PC-3 (cell line): ENCODE measurements around the gene MGAT5. TPM values are rescaled to one million over a fixed set of nuclear protein-coding genes. Genes with fewer than 3 reads are reported as not detected.

ENCODE experiments used
- ATAC-seq: fragments of 200-7000 bp; cut with Tn5 transposase; 2 replicates; pipeline ENCODE4 v1.9.1; 2020; ENCODE audit warnings: mild to moderate bottlenecking, moderate library complexity
- BruUV-seq: library from RNA; stranded (reverse); fragments of 400-500 nt; replicated peaks from 2 replicates; lab custom pipeline; 2021; lab: Mats Ljungman, UMichigan
- CTCF ChIA-PET: fragments of 300-600 bp; sonication (Branson Sonifier 250); formaldehyde crosslinking; loops from one replicate; lab custom pipeline; 2022; ENCODE audit warnings: antibody characterized with exemption; lab: Charles Lee
- POLR2A ChIA-PET: fragments of 300-600 bp; sonication (Branson Sonifier 250); formaldehyde crosslinking; loops from one replicate; lab custom pipeline; 2022; ENCODE audit warnings: antibody characterized with exemption; ENCODE audit not compliant: unreplicated experiment; lab: Charles Lee
- DNase-seq: peaks from one replicate; pipeline ENCODE4 v3.0.0-alpha.2; 2015
- H2AFZ ChIP-seq: fragments of 300-600 bp; sonication (generic); 2 replicates; pipeline ENCODE4 v1.6.0; 2016; ENCODE audit warnings: antibody characterized with exemption, low read length
- H3F3A ChIP-seq: fragments of 300-600 bp; sonication (generic); one replicate; pipeline ENCODE4 v1.6.0; 2017; ENCODE audit warnings: antibody characterized with exemption, low read length, control low read depth, mild to moderate bottlenecking; ENCODE audit not compliant: unreplicated experiment
- H3K27ac ChIP-seq: fragments of 300-600 bp; sonication (generic); 2 replicates; pipeline ENCODE4 v1.5.1; 2016; ENCODE audit warnings: mild to moderate bottlenecking, low read length
- H3K27me3 ChIP-seq: fragments of 300-600 bp; sonication (generic); 2 replicates; pipeline ENCODE4 v1.6.1; 2016; ENCODE audit warnings: low read length, mixed read lengths
- H3K36me3 ChIP-seq: fragments of 300-600 bp; sonication (generic); 2 replicates; pipeline ENCODE4 v1.6.1; 2016; ENCODE audit warnings: low read depth, mixed run types, low read length, mixed read lengths
- H3K4me1 ChIP-seq: fragments of 300-600 bp; sonication (generic); 2 replicates; pipeline ENCODE4 v1.5.1; 2016; ENCODE audit warnings: low read length; ENCODE audit not compliant: insufficient read depth
- H3K4me2 ChIP-seq: fragments of 300-600 bp; sonication (generic); 2 replicates; pipeline ENCODE4 v1.6.0; 2016; ENCODE audit warnings: low read length
- H3K4me3 ChIP-seq: fragments of 300-600 bp; sonication (generic); 2 replicates; pipeline ENCODE4 v1.5.1; 2016; ENCODE audit warnings: mild to moderate bottlenecking, low read length, mixed read lengths
- H3K79me2 ChIP-seq: fragments of 300-600 bp; sonication (generic); 2 replicates; pipeline ENCODE4 v1.6.1; 2017; ENCODE audit warnings: low read length, mixed read lengths
- H3K9ac ChIP-seq: fragments of 300-600 bp; sonication (generic); 2 replicates; pipeline ENCODE4 v1.6.0; 2016; ENCODE audit warnings: mild to moderate bottlenecking, low read length
- H3K9me2 ChIP-seq: fragments of 300-600 bp; sonication (generic); replicated peaks from 2 replicates; pipeline ENCODE4 v1.6.1; 2016; ENCODE audit warnings: mixed run types, low read length, mixed read lengths
- H3K9me3 ChIP-seq: fragments of 300-600 bp; sonication (generic); 2 replicates; pipeline ENCODE4 v1.6.1; 2016; ENCODE audit warnings: low read length, mixed read lengths
- H4K20me1 ChIP-seq: fragments of 300-600 bp; sonication (generic); 2 replicates; pipeline ENCODE4 v1.6.1; 2016; ENCODE audit warnings: low read length, mixed read lengths
- EZH2 ChIP-seq: fragments of 300-600 bp; sonication (generic); IDR thresholded peaks from one replicate; pipeline ENCODE4 v1.6.1; 2017; ENCODE audit warnings: antibody characterized with exemption, mild to moderate bottlenecking, low read length; ENCODE audit not compliant: unreplicated experiment
- EZH2phosphoT487 ChIP-seq: fragments of 300-600 bp; sonication (generic); IDR thresholded peaks from 2 replicates; pipeline ENCODE4 v1.6.1; 2018; ENCODE audit warnings: mild to moderate bottlenecking, antibody characterized with exemption, low read length, borderline replicate concordance
- intact Hi-C: fragments of 100-400 bp; cut with micrococcal nuclease; formaldehyde crosslinking; loops from 2 replicates; pipeline ENCODE4 v1.9.0; 2023
- total RNA-seq: library from RNA; depleted of rRNA; stranded (reverse); fragments of >200 nt; gene quantifications from 2 replicates; pipeline ENCODE4 v1.2.3, GENCODE V29; 2014
- TF ChIP-seq, protein P1 (sequence below): fragments of 300-600 bp; sonication (generic); conservative IDR thresholded peaks from 2 replicates; pipeline ENCODE4 v1.5.1; 2017; ENCODE audit warnings: antibody characterized with exemption, low read depth, mild to moderate bottlenecking, low read length

The MGAT5 gene
- total RNA-seq, 1 experiment from 2014 or later: 33.8 TPM

DNA sequence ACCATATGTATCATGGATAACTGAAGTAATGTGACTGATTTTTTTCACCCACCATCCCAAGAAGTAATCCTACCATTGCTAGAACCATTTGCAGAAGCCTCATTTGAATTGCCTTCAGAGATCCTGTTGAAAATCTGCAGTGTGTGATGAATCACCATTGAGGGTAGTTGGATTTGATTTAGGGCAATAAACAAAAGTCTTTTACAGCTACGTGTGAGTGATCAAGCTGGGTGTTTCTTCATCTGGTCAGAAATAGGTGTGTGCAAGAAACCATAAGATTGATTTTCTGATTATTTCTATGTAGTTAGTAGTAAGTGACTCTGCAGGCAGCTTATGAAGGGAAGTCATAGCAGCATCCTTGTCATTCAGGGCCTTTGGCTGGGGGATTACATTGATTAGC lies 159.6 kb downstream of the MGAT5 start:
- ATAC-seq: no peak
- intact Hi-C loops: loop anchor here (2.0 to 5.0 kb wide), 4 partner anchors 37 to 526 kb away; no protein-coding TSS in a partner anchor
- H4K20me1 ChIP-seq: 0 out of 2 replicates have a peak, but pooled peaks cover 4% of the 10 kb centered on the region
- no peaks in the 10 kb centered on the region for H3K36me3 ChIP-seq
- no peaks in the 10 kb centered on the region for H3K9me2 ChIP-seq
- no peak overlapping the region for H3K27ac ChIP-seq
- POLR2A ChIA-PET: no interaction called here
- no peak overlapping the region for H3K4me3 ChIP-seq
- H3K27me3 ChIP-seq: no peaks in the 10 kb centered on the region
- no peak overlapping the region for H3K4me2 ChIP-seq
- peaks cover 18% of the 10 kb centered on the region for H3K4me1 ChIP-seq
- CTCF ChIA-PET: interaction anchor here (0.8 to 2.0 kb wide), 2 partner anchors 37 to 527 kb away, joined by 3 to 6 read pairs; no protein-coding TSS in a partner anchor
- no peak overlapping the region for H3K9ac ChIP-seq
- no peaks in the 10 kb centered on the region for H3K79me2 ChIP-seq
- no peak for DNase-seq
- TSS peak; percentile 6 for BruUV-seq
- no peak overlapping the region for H2AFZ ChIP-seq
- TF ChIP-seq EZH2 (no peak), EZH2phosphoT487 (no peak)
- TF ChIP-seq, protein P1, sequence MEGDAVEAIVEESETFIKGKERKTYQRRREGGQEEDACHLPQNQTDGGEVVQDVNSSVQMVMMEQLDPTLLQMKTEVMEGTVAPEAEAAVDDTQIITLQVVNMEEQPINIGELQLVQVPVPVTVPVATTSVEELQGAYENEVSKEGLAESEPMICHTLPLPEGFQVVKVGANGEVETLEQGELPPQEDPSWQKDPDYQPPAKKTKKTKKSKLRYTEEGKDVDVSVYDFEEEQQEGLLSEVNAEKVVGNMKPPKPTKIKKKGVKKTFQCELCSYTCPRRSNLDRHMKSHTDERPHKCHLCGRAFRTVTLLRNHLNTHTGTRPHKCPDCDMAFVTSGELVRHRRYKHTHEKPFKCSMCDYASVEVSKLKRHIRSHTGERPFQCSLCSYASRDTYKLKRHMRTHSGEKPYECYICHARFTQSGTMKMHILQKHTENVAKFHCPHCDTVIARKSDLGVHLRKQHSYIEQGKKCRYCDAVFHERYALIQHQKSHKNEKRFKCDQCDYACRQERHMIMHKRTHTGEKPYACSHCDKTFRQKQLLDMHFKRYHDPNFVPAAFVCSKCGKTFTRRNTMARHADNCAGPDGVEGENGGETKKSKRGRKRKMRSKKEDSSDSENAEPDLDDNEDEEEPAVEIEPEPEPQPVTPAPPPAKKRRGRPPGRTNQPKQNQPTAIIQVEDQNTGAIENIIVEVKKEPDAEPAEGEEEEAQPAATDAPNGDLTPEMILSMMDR: no peak
- no peaks in the 10 kb centered on the region for H3K9me3 ChIP-seq
- H3F3A ChIP-seq: no peaks in the 10 kb centered on the region

DNA sequence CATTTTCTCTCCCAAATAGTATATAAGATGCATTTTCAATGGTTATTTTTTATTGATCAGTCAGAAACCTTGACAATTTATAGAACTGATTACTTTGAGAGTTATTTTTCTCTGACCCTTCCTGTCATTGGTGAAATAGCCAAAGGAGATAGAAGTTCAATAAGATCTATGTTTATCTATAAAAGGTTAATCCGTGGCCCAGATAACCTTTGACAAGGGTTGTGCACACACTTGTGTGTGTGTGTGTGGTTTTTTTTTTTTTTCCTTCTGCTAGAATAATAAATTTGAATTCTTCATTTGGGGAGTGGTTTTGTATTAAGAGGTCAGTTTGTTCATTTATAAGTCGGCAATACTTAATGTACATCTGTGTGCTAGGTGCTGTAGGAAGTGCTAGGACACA lies 160.0 kb downstream of the MGAT5 start:
- Histone ChIP-seq H3K4me3 (no peak overlapping the region), H3K36me3 (no peaks in the 10 kb centered on the region), H3K79me2 (no peaks in the 10 kb centered on the region), H3K9me3 (no peaks in the 10 kb centered on the region), H3K27ac (no peak overlapping the region), H3K9ac (no peak overlapping the region), H2AFZ (no peak overlapping the region), H3K27me3 (no peaks in the 10 kb centered on the region), H3F3A (no peaks in the 10 kb centered on the region), H3K4me2 (no peak overlapping the region), H3K4me1 (peaks cover 13% of the 10 kb centered on the region), H3K9me2 (no peaks in the 10 kb centered on the region), H4K20me1 (0 out of 2 replicates have a peak, but pooled peaks cover 4% of the 10 kb centered on the region)
- no peak for ATAC-seq
- ChIA-PET POLR2A (no interaction called here), CTCF (interaction anchor here (0.8 kb wide), 1 partner anchor 37 kb away, joined by 3 read pairs; no protein-coding TSS in a partner anchor)
- no peak for DNase-seq
- BruUV-seq: no TSS peak
- intact Hi-C loops: loop anchor here (2.0 to 5.0 kb wide), 4 partner anchors 37 to 527 kb away; no protein-coding TSS in a partner anchor
- TF ChIP-seq, protein P1: no peak
- no peak for TF ChIP-seq EZH2phosphoT487
- no peak for TF ChIP-seq EZH2

DNA sequence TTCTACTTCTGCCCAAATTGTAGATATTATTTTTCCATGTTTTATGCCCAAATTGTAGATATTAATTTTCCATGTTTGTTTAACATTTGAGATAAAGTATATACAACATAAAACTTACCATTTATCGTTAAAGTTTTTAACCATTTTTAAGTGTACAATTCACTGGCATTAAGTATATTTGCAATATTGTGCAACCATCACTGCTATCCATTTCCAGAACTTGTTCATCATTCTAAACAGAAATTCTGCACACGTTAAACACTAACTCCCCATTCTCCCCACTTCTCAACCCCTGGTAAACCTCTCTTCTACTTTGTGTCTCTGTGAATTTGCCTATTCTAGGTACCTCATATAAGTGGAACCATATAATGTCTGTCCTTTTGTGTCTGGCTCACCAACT lies 162.1 kb downstream of the MGAT5 start:
- Histone ChIP-seq H2AFZ (no peak overlapping the region), H3F3A (no peaks in the 10 kb centered on the region), H3K4me2 (no peak overlapping the region), H3K79me2 (no peaks in the 10 kb centered on the region), H3K27me3 (no peaks in the 10 kb centered on the region), H3K4me3 (no peak overlapping the region), H3K9me2 (no peaks in the 10 kb centered on the region), H4K20me1 (no peaks in the 10 kb centered on the region), H3K9me3 (no peaks in the 10 kb centered on the region), H3K27ac (no peak overlapping the region), H3K9ac (no peak overlapping the region), H3K36me3 (no peaks in the 10 kb centered on the region), H3K4me1 (peaks cover 9% of the 10 kb centered on the region; the same call in 1 of the 2 replicates)
- ChIA-PET CTCF (interaction anchor here (1.2 kb wide), 1 partner anchor 35 kb away, joined by 3 read pairs; no protein-coding TSS in a partner anchor), POLR2A (interaction anchor here (0.6 kb wide), 1 partner anchor 8 kb away, joined by 7 read pairs; no protein-coding TSS in a partner anchor)
- DNase-seq: no peak
- TF ChIP-seq, protein P1: no peak
- TF ChIP-seq EZH2: no peak
- BruUV-seq: TSS peak; percentile 62
- intact Hi-C loops: no loop called here
- no peak for ATAC-seq
